RWPE1 (cell line): ENCODE measurements around the gene MKS1.

Experiments used
- CTCF ChIA-PET: fragments of 350-600 bp; sonication (Branson Sonifier 250); formaldehyde crosslinking; extraction: SDS; loops from one replicate; lab custom pipeline; 2021; lab: Yijun Ruan, JAX
- POLR2A ChIA-PET: fragments of 400-600 bp; formaldehyde crosslinking; extraction: SDS; loops from one replicate; lab custom pipeline; 2020; ENCODE audit warnings: antibody characterized with exemption; ENCODE audit not compliant: low non-redundant PET; lab: Yijun Ruan, JAX
- DNase-seq: peaks from one replicate; pipeline ENCODE4 v3.0.0; 2012; ENCODE audit warnings: low spot score
- H3K27ac ChIP-seq: fragments of 450-650 bp; 2 replicates; pipeline ENCODE4 v1.5.1; 2017
- TF ChIP-seq, protein P1 (sequence below): fragments of 450-650 bp; conservative IDR thresholded peaks from 2 replicates; pipeline ENCODE4 v1.5.1; 2017; ENCODE audit warnings: low read depth, mild to moderate bottlenecking

MKS1 gene

DNA sequence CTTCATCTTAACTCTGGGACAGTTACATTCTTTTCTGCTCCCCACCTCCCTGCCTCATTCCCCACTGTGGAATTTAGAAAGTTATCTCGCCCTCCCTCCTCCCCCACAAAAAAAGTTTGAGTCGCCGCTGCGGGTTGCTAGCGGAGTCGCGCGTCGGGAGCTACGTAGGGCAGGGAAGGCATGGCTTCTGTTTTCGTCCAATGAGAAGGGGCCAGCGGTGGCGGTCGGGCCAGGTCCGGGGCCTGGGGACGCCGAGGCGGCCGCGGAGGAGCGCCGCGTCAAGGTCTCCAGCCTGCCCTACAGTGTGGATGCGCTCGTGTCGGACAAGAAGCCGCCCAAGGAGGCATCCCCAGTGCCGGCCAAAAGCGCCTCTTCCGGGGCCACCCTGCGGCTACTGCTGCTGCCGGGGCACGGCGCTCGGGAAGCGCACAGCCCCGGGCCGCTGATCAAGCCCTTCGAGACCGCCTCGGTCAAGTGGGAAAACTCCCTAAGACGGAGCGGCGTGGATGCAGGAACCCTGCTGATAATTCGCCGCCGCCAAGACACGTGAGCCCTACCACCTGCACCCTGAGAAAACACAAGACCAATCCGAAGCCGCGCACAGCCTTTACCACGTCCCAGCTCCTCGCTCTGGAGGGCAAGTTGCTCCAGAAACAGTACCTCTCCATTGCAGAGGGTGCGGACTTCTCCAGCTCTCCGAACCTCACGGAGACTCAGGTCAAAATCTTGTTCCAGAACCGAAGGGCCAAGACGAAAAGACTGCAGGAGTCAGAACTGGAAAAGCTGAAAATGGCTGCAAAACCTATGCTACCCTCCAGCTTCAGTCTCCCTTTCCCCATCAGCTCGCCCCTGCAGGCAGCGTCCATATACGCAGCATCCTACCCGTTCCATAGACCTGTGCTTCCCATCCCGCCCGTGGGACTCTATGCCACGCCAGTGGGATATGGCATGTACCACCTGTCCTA, 61.9 kb downstream of the MKS1 start:
- H3K27ac ChIP-seq, result no peak overlapping the region
- TF ChIP-seq, protein P1, sequence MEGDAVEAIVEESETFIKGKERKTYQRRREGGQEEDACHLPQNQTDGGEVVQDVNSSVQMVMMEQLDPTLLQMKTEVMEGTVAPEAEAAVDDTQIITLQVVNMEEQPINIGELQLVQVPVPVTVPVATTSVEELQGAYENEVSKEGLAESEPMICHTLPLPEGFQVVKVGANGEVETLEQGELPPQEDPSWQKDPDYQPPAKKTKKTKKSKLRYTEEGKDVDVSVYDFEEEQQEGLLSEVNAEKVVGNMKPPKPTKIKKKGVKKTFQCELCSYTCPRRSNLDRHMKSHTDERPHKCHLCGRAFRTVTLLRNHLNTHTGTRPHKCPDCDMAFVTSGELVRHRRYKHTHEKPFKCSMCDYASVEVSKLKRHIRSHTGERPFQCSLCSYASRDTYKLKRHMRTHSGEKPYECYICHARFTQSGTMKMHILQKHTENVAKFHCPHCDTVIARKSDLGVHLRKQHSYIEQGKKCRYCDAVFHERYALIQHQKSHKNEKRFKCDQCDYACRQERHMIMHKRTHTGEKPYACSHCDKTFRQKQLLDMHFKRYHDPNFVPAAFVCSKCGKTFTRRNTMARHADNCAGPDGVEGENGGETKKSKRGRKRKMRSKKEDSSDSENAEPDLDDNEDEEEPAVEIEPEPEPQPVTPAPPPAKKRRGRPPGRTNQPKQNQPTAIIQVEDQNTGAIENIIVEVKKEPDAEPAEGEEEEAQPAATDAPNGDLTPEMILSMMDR, result no peak
- ChIA-PET CTCF (interaction anchor here (0.8 kb wide), 1 partner anchor 1306 kb away, joined by 4 read pairs; no protein-coding TSS in a partner anchor), POLR2A (no interaction called here)
- DNase-seq, result no peak
